Measurements from ENCODE around the gene ADGRE1.

- no peak for TF ChIP-seq CTCF (IDR thresholded peaks at IDR 0.05; ENCODE audit: low read length)
- TF ChIP-seq EZH2 (IDR thresholded peaks at IDR 0.05; ENCODE audit: borderline replicate concordance, low read length), result no peak
These were observed 42.8 kb downstream of the ADGRE1 start for GRCh38 chr19:6930190-6930589.
